Transverse colon (tissue), 4 donors: Measurements from ENCODE around the gene SELENOV. TPM values are rescaled to one million over a fixed set of nuclear protein-coding genes. Genes with fewer than 3 reads are reported as not detected.

Experiments
- DNase-seq: peaks from one replicate; pipeline ENCODE4 v3.0.0-alpha.2; 2019
- H3K27ac ChIP-seq, 4 donors: fragments of 200-600 bp; sonication (generic); 2 replicates each; pipeline ENCODE4 v1.5.1; 2016 to 2018; ENCODE audit warnings: inconsistent platforms in 4 of 4
- H3K27me3 ChIP-seq: fragments of 200-600 bp; sonication (generic); 2 replicates; pipeline ENCODE4 v1.5.1; 2017; ENCODE audit warnings: inconsistent platforms
- H3K36me3 ChIP-seq, 4 donors: fragments of 200-600 bp; sonication (generic); 2 replicates each; pipeline ENCODE4 v1.5.1; 2017 to 2019; ENCODE audit warnings: inconsistent platforms in 4 of 4
- H3K4me1 ChIP-seq, 4 donors: fragments of 200-600 bp; sonication (generic); 2 replicates each; pipeline ENCODE4 v1.5.1; 2017 to 2020; ENCODE audit warnings: inconsistent platforms in 4 of 4
- H3K4me3 ChIP-seq, 4 donors: fragments of 200-600 bp; sonication (generic); 1 replicate in 1 of 4; 2 replicates in 3 of 4; pipeline versions ENCODE4 v1.5.1 to v1.6.1; 2017 to 2019; ENCODE audit warnings: inconsistent platforms in 4 of 4
- H3K9me3 ChIP-seq, 2 donors: fragments of 200-600 bp; sonication (generic); 2 replicates each; pipeline ENCODE4 v1.5.1; 2017 to 2019; ENCODE audit warnings: inconsistent platforms in 2 of 2
- EP300 ChIP-seq: sonication (generic); formaldehyde crosslinking; IDR thresholded peaks from one replicate; pipeline ENCODE4 v1.6.1; 2017; ENCODE audit warnings: antibody characterized with exemption, low read depth
- POLR2A ChIP-seq: fragments of 450-650 bp; IDR thresholded peaks from one replicate; pipeline ENCODE4 v1.6.1; 2016; ENCODE audit warnings: antibody characterized with exemption, mild to moderate bottlenecking, moderate library complexity
- POLR2AphosphoS5 ChIP-seq, 3 donors: sonication (generic); formaldehyde crosslinking; IDR thresholded peaks; one replicate each; pipeline ENCODE4 v1.6.1; 2016; ENCODE audit warnings: antibody characterized with exemption in 3 of 3
- WGBS, 2 donors: methylation state at CpG; one replicate each; pipeline ENCODE4 v1.1.5; 2018; ENCODE audit warnings: low coverage in 1 of 2; 5-methylcytosine and 5-hydroxymethylcytosine counted together
- in situ Hi-C, 4 donors: fragments of 200-750 bp; cut with MboI; loops; one replicate each; pipeline versions ENCODE4 v1.15.0 to v1.15.1; 2017; ENCODE audit warnings: low sequenced_read_pairs in 3 of 4, low pct_ligation_motif_present in 1 of 4, low pct_unique_long_range_greater_than_20kb in 1 of 4
- intact Hi-C: fragments of 100-400 bp; cut with DNase I; formaldehyde crosslinking; loops from one replicate; pipeline ENCODE4 v1.15.1; 2023; ENCODE audit warnings: low total_unique reads
- total RNA-seq, 4 donors: library from RNA; depleted of rRNA; stranded (reverse); fragments of >200 nt; gene quantifications; one replicate each; pipeline ENCODE4 v1.1.0, GENCODE V29; 2016
- TF ChIP-seq, protein P1 (sequence below), 5 experiments: fragments of 200-600 bp in 3 of 5; fragments of 450-650 bp in 2 of 5; sonication (generic) in 3 of 5; IDR thresholded peaks; 1 replicate in 2 of 5; 2 replicates in 3 of 5; pipeline ENCODE4 v1.5.1; 2016 to 2017; ENCODE audit warnings: antibody characterized with exemption in 5 of 5, inconsistent platforms in 3 of 5, mild to moderate bottlenecking in 2 of 5, moderate library complexity in 1 of 5

Gene SELENOV
- total RNA-seq, 4 donors from 2014 or later: not detected

GRCh38 chr19:39553082-39553652 lies 38.2 kb downstream of the SELENOV start:
- in situ Hi-C loops: loop anchor here (10.0 kb wide), 2 partner anchors 112 to 122 kb away; no protein-coding TSS in a partner anchor
- 58 to 76% methylated on average over 4 to 7 of the region's 7 CpGs for WGBS, 2 donors
- TF ChIP-seq POLR2A (no peak), EP300 (no peak), POLR2AphosphoS5 (IDR thresholded peaks at IDR 0.05) (no peak)
- TF ChIP-seq, protein P1, sequence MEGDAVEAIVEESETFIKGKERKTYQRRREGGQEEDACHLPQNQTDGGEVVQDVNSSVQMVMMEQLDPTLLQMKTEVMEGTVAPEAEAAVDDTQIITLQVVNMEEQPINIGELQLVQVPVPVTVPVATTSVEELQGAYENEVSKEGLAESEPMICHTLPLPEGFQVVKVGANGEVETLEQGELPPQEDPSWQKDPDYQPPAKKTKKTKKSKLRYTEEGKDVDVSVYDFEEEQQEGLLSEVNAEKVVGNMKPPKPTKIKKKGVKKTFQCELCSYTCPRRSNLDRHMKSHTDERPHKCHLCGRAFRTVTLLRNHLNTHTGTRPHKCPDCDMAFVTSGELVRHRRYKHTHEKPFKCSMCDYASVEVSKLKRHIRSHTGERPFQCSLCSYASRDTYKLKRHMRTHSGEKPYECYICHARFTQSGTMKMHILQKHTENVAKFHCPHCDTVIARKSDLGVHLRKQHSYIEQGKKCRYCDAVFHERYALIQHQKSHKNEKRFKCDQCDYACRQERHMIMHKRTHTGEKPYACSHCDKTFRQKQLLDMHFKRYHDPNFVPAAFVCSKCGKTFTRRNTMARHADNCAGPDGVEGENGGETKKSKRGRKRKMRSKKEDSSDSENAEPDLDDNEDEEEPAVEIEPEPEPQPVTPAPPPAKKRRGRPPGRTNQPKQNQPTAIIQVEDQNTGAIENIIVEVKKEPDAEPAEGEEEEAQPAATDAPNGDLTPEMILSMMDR (IDR thresholded peaks at IDR 0.05): no peak
- no peak overlapping the region for H3K4me3 ChIP-seq
- DNase-seq: no peak
- no peaks in the 10 kb centered on the region for H3K27me3 ChIP-seq
- no peaks in the 10 kb centered on the region for H3K36me3 ChIP-seq
- no peak overlapping the region for H3K27ac ChIP-seq
- intact Hi-C loops: loop anchor here (5.0 kb wide), 1 partner anchor 119 kb away; no protein-coding TSS in a partner anchor
- H3K9me3 ChIP-seq: no peaks in the 10 kb centered on the region
- peaks cover 0 to 7% (median 0%) of the 10 kb centered on the region in 4 donors for H3K4me1 ChIP-seq

DNA sequence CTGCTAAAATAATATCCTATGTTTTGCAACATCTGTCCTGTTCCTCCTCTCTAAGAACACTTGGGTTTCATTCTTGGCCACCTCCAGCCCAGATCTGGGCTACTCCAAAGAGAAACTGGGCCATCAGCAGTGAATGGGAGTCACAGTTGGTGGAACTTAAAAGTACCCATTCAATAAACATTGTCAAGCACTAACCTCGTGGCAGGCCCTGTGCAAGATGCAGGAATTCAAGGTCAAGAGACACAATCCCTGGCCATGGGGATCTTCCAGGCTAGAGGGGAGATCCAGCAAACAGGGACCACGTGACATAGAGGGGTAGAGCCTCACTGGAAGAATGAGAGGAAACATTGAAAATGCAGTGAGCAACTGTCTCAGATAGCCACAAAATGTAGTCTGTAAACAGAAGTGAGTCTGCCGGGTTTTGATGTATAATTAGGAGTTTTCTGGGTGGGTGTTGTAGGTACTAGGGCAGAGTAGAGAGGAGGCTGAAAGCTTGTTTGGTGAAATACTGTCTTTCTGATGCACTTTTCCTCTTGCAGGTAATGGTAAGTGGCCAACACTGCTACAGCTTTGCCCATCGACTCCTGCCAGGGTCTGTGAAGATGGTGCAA lies 39.9 kb downstream of the SELENOV start:
- intact Hi-C loops: loop anchor here (5.0 kb wide), 1 partner anchor 117 kb away; no protein-coding TSS in a partner anchor
- Histone ChIP-seq H3K27me3 (no peaks in the 10 kb centered on the region), H3K27ac (no peak overlapping the region), H3K4me3 (no peak overlapping the region), H3K4me1 (peaks cover 0 to 9% (median 0%) of the 10 kb centered on the region in 4 donors), H3K9me3 (no peaks in the 10 kb centered on the region), H3K36me3 (no peaks in the 10 kb centered on the region)
- in situ Hi-C loops: loop anchor here (10.0 kb wide), 2 partner anchors 110 to 120 kb away; no protein-coding TSS in a partner anchor
- no peak for DNase-seq
- TF ChIP-seq, protein P1 (IDR thresholded peaks at IDR 0.05): no peak
- TF ChIP-seq POLR2A (no peak), POLR2AphosphoS5 (IDR thresholded peaks at IDR 0.05) (no peak), EP300 (no peak)
- WGBS, 2 donors: 44 to 75% methylated on average over 2 to 4 of the region's 4 CpGs

GRCh38 chr19:39555883-39556282 lies 40.9 kb downstream of the SELENOV start:
- in situ Hi-C loops: loop anchor here (10.0 kb wide), 2 partner anchors 109 to 119 kb away; no protein-coding TSS in a partner anchor

More at GRCh38 chr19:39555883-39556282, 40.9 kb downstream of the SELENOV start:
- Histone ChIP-seq H3K4me3 (no peak overlapping the region), H3K27ac (no peak overlapping the region), H3K36me3 (no peaks in the 10 kb centered on the region), H3K9me3 (no peaks in the 10 kb centered on the region), H3K4me1 (peaks cover 0 to 9% (median 0%) of the 10 kb centered on the region in 4 donors), H3K27me3 (no peaks in the 10 kb centered on the region)
- no peak for DNase-seq
- 38% methylated on average over 1 of the region's 1 CpG; no CpG with 5 or more reads in 1 of the 2 donors for WGBS, 2 donors
- no peak for TF ChIP-seq POLR2AphosphoS5 (IDR thresholded peaks at IDR 0.05)
- no peak for TF ChIP-seq POLR2A
- no peak for TF ChIP-seq EP300
- TF ChIP-seq, protein P1 (IDR thresholded peaks at IDR 0.05): no peak
- intact Hi-C loops: no loop called here
